Skeletal muscle satellite cell (primary cell): ENCODE measurements around the gene VASN.
"Not testable (repeated sequence)": the region's sequence is repeated elsewhere in the genome, so short reads cannot be mapped to it uniquely, and the experiment has no call there.

Source experiments
- H3K27me3 ChIP-seq: 2 replicates; pipeline ENCODE4 v1.7.0; 2013; ENCODE audit warnings: low read length; ENCODE audit not compliant: control insufficient read depth, insufficient read depth
- H3K36me3 ChIP-seq: 2 replicates; pipeline ENCODE4 v1.7.0; 2013; ENCODE audit warnings: mild to moderate bottlenecking, control low read depth, low read length; ENCODE audit not compliant: insufficient read depth
- H3K4me1 ChIP-seq: 2 replicates; pipeline ENCODE4 v1.7.0; 2013; ENCODE audit warnings: low read length; ENCODE audit not compliant: control insufficient read depth, insufficient read depth
- H3K4me2 ChIP-seq: 2 replicates; pipeline ENCODE4 v1.7.0; 2013; ENCODE audit warnings: mild to moderate bottlenecking, low read length
- H3K4me3 ChIP-seq: 2 replicates; pipeline ENCODE4 v1.7.0; 2013; ENCODE audit warnings: low read length
- H3K9ac ChIP-seq: 2 replicates; pipeline ENCODE4 v1.7.0; 2013; ENCODE audit warnings: mild to moderate bottlenecking, low read depth, low read length, moderate library complexity
- H3K9me3 ChIP-seq: replicated peaks from 2 replicates; pipeline ENCODE4 v1.7.0; 2013; ENCODE audit warnings: mild to moderate bottlenecking, control low read depth, low read length

VASN gene

GRCh38 chr16:4330277-4330874, 41.3 kb upstream of the VASN start:
- Histone ChIP-seq H3K9me3 (no peaks in the 10 kb centered on the region), H3K27me3 (no peaks in the 10 kb centered on the region), H3K4me2 (no peak overlapping the region), H3K9ac (no peak overlapping the region), H3K4me3 (no peak overlapping the region), H3K36me3 (peaks cover 22% of the 10 kb centered on the region), H3K4me1 (peaks cover 18% of the 10 kb centered on the region)

GRCh38 chr16:4332083-4332482, 39.6 kb upstream of the VASN start:
- H3K4me2 ChIP-seq, result no peak overlapping the region
- no peaks in the 10 kb centered on the region for H3K27me3 ChIP-seq
- H3K9me3 ChIP-seq, result no peaks in the 10 kb centered on the region
- peaks cover 15% of the 10 kb centered on the region for H3K4me1 ChIP-seq
- no peak overlapping the region for H3K4me3 ChIP-seq
- H3K9ac ChIP-seq, result no peak overlapping the region
- H3K36me3 ChIP-seq, result peaks cover 30% of the 10 kb centered on the region

GRCh38 chr16:4332623-4333307, 38.9 kb upstream of the VASN start:
- H3K4me2 ChIP-seq, result no peak overlapping the region
- peaks cover 36% of the 10 kb centered on the region for H3K36me3 ChIP-seq
- peaks cover 11% of the 10 kb centered on the region for H3K4me1 ChIP-seq
- no peak overlapping the region for H3K4me3 ChIP-seq
- H3K27me3 ChIP-seq, result no peaks in the 10 kb centered on the region
- no peaks in the 10 kb centered on the region for H3K9me3 ChIP-seq
- H3K9ac ChIP-seq, result no peak overlapping the region

DNA sequence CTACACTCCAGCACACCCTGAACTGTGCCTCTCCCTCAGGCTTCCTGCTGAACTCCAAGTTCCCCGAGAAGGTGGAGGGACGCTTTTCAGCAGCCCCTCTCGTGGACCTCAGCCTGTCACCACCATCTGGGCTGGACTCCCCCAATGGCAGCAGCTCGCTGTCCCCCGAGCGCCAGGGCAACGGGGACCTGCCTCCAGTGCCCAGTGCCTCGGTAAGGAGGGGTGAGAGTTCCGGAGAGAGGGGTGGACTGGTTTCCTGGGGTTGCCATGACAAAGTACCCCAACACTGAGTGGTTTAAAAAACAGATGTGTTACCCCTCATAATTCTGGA, 38.4 kb upstream of the VASN start:
- no peak overlapping the region for H3K4me3 ChIP-seq

GRCh38 chr16:4333714-4334113, 37.9 kb upstream of the VASN start:
- not testable (repeated sequence) for H3K9ac ChIP-seq, H3K4me1 ChIP-seq, H3K27me3 ChIP-seq, H3K4me2 ChIP-seq, H3K4me3 ChIP-seq, H3K9me3 ChIP-seq
- H3K36me3 ChIP-seq, result peaks cover 45% of the 10 kb centered on the region

More for the DNA sequence above, 38.4 kb upstream of the VASN start:
- Histone ChIP-seq H3K36me3 (peaks cover 40% of the 10 kb centered on the region), H3K27me3 (no peaks in the 10 kb centered on the region), H3K4me1 (peaks cover 6% of the 10 kb centered on the region), H3K4me2 (no peak overlapping the region), H3K9ac (no peak overlapping the region), H3K9me3 (no peaks in the 10 kb centered on the region)

DNA sequence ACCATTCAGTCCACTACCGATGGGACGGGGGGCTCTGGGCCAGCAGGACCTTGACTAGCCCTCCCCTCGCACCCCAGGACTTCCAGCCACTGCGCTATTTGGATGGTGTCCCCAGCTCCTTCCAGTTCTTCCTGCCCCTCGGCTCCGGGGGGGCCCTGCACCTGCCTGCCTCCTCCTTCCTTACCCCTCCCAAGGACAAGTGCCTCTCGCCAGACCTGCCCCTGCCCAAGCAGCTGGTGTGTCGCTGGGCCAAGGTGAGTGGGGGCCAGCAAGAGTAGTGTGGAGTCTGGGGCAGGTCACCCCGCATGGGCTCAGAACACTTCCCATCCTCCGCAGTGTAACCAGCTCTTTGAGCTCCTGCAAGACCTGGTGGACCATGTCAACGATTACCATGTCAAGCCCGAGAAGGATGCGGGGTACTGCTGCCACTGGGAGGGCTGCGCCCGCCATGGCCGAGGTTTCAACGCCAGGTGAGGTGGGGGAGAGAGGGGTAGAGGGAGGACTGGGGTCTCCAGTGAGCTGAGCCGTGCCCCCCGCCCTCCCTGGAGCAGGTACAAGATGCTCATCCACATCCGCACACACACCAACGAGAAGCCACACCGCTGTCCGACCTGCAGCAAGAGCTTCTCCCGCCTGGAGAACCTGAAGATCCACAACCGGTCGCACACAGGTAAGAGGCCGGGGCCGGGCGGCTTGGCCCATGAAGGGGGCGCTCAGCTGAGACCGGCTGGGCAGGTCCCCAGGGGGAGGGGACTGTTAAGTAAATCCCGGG, 36.7 kb upstream of the VASN start:
- Histone ChIP-seq H3K9ac (no peak overlapping the region), H3K27me3 (no peaks in the 10 kb centered on the region), H3K4me2 (no peak overlapping the region), H3K4me3 (no peak overlapping the region), H3K4me1 (no peaks in the 10 kb centered on the region), H3K36me3 (peaks cover 56% of the 10 kb centered on the region), H3K9me3 (no peaks in the 10 kb centered on the region)

DNA sequence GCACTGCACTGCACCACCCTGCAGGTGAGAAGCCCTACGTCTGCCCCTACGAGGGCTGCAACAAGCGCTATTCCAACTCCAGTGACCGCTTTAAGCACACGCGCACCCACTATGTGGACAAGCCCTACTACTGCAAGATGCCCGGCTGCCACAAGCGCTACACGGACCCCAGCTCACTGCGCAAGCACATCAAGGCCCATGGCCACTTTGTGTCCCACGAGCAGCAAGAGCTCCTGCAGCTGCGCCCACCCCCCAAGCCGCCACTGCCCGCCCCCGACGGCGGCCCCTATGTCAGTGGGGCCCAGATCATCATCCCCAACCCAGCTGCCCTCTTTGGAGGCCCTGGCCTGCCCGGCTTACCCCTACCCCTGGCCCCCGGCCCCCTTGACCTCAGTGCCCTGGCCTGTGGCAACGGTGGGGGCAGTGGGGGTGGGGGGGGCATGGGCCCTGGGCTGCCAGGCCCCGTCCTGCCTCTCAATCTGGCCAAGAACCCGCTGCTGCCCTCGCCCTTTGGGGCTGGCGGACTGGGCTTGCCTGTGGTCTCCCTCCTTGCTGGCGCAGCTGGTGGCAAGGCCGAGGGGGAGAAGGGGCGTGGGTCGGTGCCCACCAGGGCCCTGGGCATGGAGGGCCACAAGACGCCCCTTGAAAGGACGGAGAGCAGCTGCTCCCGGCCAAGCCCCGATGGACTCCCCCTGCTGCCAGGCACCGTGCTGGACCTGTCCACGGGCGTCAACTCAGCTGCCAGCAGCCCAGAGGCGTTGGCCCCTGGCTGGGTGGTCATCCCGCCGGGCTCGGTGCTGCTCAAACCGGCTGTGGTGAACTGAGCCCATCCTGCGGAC, 34.7 kb upstream of the VASN start:
- H3K9ac ChIP-seq, result no peak overlapping the region
- no peak overlapping the region for H3K4me2 ChIP-seq
- H3K36me3 ChIP-seq, result peaks cover 67% of the 10 kb centered on the region
- H3K4me3 ChIP-seq, result no peak overlapping the region
- no peaks in the 10 kb centered on the region for H3K27me3 ChIP-seq
- H3K4me1 ChIP-seq, result no peaks in the 10 kb centered on the region
- H3K9me3 ChIP-seq, result no peaks in the 10 kb centered on the region

DNA sequence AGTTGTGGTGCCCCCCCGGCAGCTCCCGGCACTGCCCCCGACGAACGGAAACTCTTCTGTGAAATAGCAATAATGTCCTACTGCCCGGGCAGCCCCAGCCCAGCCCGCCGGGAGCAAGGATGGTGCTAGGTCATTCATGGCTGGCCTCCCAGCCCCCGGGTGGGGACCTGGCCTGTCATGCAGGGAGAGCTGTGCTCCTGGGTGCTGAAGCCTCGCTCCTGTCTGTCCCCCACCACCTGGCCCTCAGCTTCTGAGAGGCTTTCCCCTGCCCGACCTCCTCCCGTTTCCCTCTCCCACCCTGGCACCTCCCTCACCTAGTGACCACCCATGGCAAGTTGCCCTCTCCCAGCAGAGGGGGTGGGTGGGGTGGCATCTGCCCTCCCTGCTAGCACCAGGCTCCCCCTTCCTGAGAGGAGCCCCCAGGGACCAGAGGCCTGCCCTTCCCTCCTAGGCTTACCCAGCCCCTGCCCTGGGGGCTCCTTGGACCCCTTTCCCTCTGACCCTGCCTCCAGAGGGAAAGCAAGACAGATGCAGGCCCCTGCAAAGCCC, 34.0 kb upstream of the VASN start:
- Histone ChIP-seq H3K27me3 (no peaks in the 10 kb centered on the region), H3K4me2 (no peak overlapping the region), H3K9me3 (no peaks in the 10 kb centered on the region), H3K4me1 (no peaks in the 10 kb centered on the region), H3K4me3 (no peak overlapping the region), H3K36me3 (peaks cover 66% of the 10 kb centered on the region), H3K9ac (no peak overlapping the region)

GRCh38 chr16:4338125-4338582, 33.5 kb upstream of the VASN start:
- Histone ChIP-seq H3K9ac (no peak overlapping the region), H3K36me3 (peaks cover 65% of the 10 kb centered on the region)

GRCh38 chr16:4338712-4339299, 32.8 kb upstream of the VASN start:
- H3K4me2 ChIP-seq, result no peak overlapping the region
- H3K27me3 ChIP-seq, result no peaks in the 10 kb centered on the region
- H3K36me3 ChIP-seq, result peaks cover 59% of the 10 kb centered on the region
- H3K9ac ChIP-seq, result no peak overlapping the region
- H3K9me3 ChIP-seq, result no peaks in the 10 kb centered on the region
- H3K4me3 ChIP-seq, result no peak overlapping the region
- H3K4me1 ChIP-seq, result no peaks in the 10 kb centered on the region

More at GRCh38 chr16:4338125-4338582, 33.5 kb upstream of the VASN start:
- Histone ChIP-seq H3K4me3 (no peak overlapping the region), H3K9me3 (no peaks in the 10 kb centered on the region), H3K4me1 (no peaks in the 10 kb centered on the region), H3K27me3 (no peaks in the 10 kb centered on the region), H3K4me2 (no peak overlapping the region)

- Histone ChIP-seq H3K36me3 (peaks cover 59% of the 10 kb centered on the region), H3K9ac (no peak overlapping the region), H3K4me3 (no peak overlapping the region)
These were observed 32.2 kb upstream of the VASN start for GRCh38 chr16:4339455-4339854.

More at GRCh38 chr16:4339455-4339854, 32.2 kb upstream of the VASN start:
- H3K27me3 ChIP-seq, result no peaks in the 10 kb centered on the region
- no peak overlapping the region for H3K4me2 ChIP-seq
- H3K4me1 ChIP-seq, result no peaks in the 10 kb centered on the region
- H3K9me3 ChIP-seq, result no peaks in the 10 kb centered on the region
